Hepatic stellate cell (primary cell): ENCODE results near the gene C20orf96.
"Not testable (repeated sequence)": the region's sequence is repeated elsewhere in the genome, so short reads cannot be mapped to it uniquely, and the experiment has no call there.

Source experiments
- DNase-seq: peaks from one replicate; pipeline ENCODE4 v3.0.0; 2011; ENCODE audit warnings: low spot score

Gene C20orf96

GRCh38 chr20:237489-237888 lies 53.1 kb downstream of the C20orf96 start:
- DNase-seq, result no peak

GRCh38 chr20:235891-236290 lies 54.7 kb downstream of the C20orf96 start:
- DNase-seq, result no peak

GRCh38 chr20:227439-228105 lies 63.0 kb downstream of the C20orf96 start:
- no peak for DNase-seq

GRCh38 chr20:226958-227357 lies 63.6 kb downstream of the C20orf96 start, which contains the start of gene DEFB129:
DEFB129 (plus strand) TSS chr20:227258; CDS start chr20:227289, 31 bp downstream.
- DNase-seq, result no peak

GRCh38 chr20:225879-226278 lies 64.7 kb downstream of the C20orf96 start:
- not testable (repeated sequence) for DNase-seq

GRCh38 chr20:221258-221830 lies 69.2 kb downstream of the C20orf96 start:
- no peak for DNase-seq
